Nephron (organoid): ENCODE data around the gene AMY2A.
"Not testable (repeated sequence)": the region's sequence is repeated elsewhere in the genome, so short reads cannot be mapped to it uniquely, and the experiment has no call there.

Source experiments
- H3K27ac Mint-ChIP-seq, 3 experiments: 2 replicates each; pipeline ENCODE4 v1.8.0; 2020; ENCODE audit warnings: mixed read lengths in 3 of 3, mild to moderate bottlenecking in 2 of 3, moderate library complexity in 1 of 3
- H3K27me3 Mint-ChIP-seq: 2 replicates; pipeline ENCODE4 v1.8.0; 2021; ENCODE audit warnings: low read depth, mild to moderate bottlenecking, moderate library complexity, mixed read lengths
- H3K36me3 Mint-ChIP-seq: 2 replicates; pipeline ENCODE4 v1.8.0; 2020; ENCODE audit warnings: low read depth, mixed read lengths
- H3K4me1 Mint-ChIP-seq: 2 replicates; pipeline ENCODE4 v1.8.0; 2020; ENCODE audit warnings: mixed read lengths
- H3K4me3 Mint-ChIP-seq, 3 experiments: 2 replicates each; pipeline ENCODE4 v1.8.0; 2020; ENCODE audit warnings: mild to moderate bottlenecking in 3 of 3, mixed read lengths in 3 of 3, moderate library complexity in 2 of 3
- H3K9me3 Mint-ChIP-seq: 2 replicates; pipeline ENCODE4 v1.8.0; 2020; ENCODE audit warnings: mixed read lengths
- CTCF ChIP-seq, 3 experiments: fragments of 200-600 bp; sonication (generic); IDR thresholded peaks; one replicate each; pipeline ENCODE4 v1.5.0; 2021; ENCODE audit warnings: antibody characterized with exemption in 3 of 3; ENCODE audit not compliant: unreplicated experiment in 3 of 3

AMY2A gene

GRCh38 chr1:103616994-103617477, at the start of gene AMY2A:
TSS of gene AMY2A (plus strand) at chr1:103617427. CDS start at chr1:103617441, 14 bp downstream.
- H3K27me3 Mint-ChIP-seq, H3K4me3 Mint-ChIP-seq, H3K36me3 Mint-ChIP-seq, H3K27ac Mint-ChIP-seq, H3K9me3 Mint-ChIP-seq, H3K4me1 Mint-ChIP-seq: not testable (repeated sequence)

- H3K4me1 Mint-ChIP-seq: no peaks in the 10 kb centered on the region
- H3K27ac Mint-ChIP-seq: no peak overlapping the region
- H3K9me3 Mint-ChIP-seq: no peaks in the 10 kb centered on the region
- no peaks in the 10 kb centered on the region for H3K27me3 Mint-ChIP-seq
- no peaks in the 10 kb centered on the region for H3K36me3 Mint-ChIP-seq
- no peak overlapping the region for H3K4me3 Mint-ChIP-seq
- no peak for TF ChIP-seq CTCF (IDR thresholded peaks at IDR 0.05; ENCODE audit: unreplicated experiment in 3 of 3)
These were observed 47.7 kb upstream of the AMY2A start for GRCh38 chr1:103569493-103569892.

GRCh38 chr1:103571289-103571688, 45.9 kb upstream of the AMY2A start, which contains the start of gene AMY2B:
TSS of gene AMY2B (plus strand) at chr1:103571589. CDS start at chr1:103571603, 14 bp downstream.
- H3K27ac Mint-ChIP-seq: not testable (repeated sequence)

GRCh38 chr1:103576065-103576464, 41.2 kb upstream of the AMY2A start:
- Mint-ChIP-seq H3K4me3 (no peak overlapping the region), H3K9me3 (no peaks in the 10 kb centered on the region), H3K4me1 (no peaks in the 10 kb centered on the region), H3K36me3 (no peaks in the 10 kb centered on the region), H3K27me3 (no peaks in the 10 kb centered on the region), H3K27ac (no peak overlapping the region)
- no peak for TF ChIP-seq CTCF (IDR thresholded peaks at IDR 0.05; ENCODE audit: unreplicated experiment in 3 of 3)

More at GRCh38 chr1:103571289-103571688, 45.9 kb upstream of the AMY2A start, which contains the start of gene AMY2B:
- not testable (repeated sequence) for H3K27me3 Mint-ChIP-seq, H3K36me3 Mint-ChIP-seq, H3K4me3 Mint-ChIP-seq, H3K4me1 Mint-ChIP-seq, H3K9me3 Mint-ChIP-seq

- not testable (repeated sequence) for H3K9me3 Mint-ChIP-seq, H3K4me3 Mint-ChIP-seq, H3K27me3 Mint-ChIP-seq, H3K27ac Mint-ChIP-seq, H3K4me1 Mint-ChIP-seq, H3K36me3 Mint-ChIP-seq
These were observed 40.4 kb upstream of the AMY2A start for GRCh38 chr1:103576784-103577183.

- no peak for TF ChIP-seq CTCF (IDR thresholded peaks at IDR 0.05; ENCODE audit: unreplicated experiment in 3 of 3)
- peaks cover 6% of the 10 kb centered on the region for H3K9me3 Mint-ChIP-seq
- H3K27ac Mint-ChIP-seq: no peak overlapping the region
- H3K27me3 Mint-ChIP-seq: no peaks in the 10 kb centered on the region
- H3K36me3 Mint-ChIP-seq: no peaks in the 10 kb centered on the region
- H3K4me1 Mint-ChIP-seq: no peaks in the 10 kb centered on the region
- H3K4me3 Mint-ChIP-seq: no peak overlapping the region
These were observed 34.8 kb upstream of the AMY2A start for GRCh38 chr1:103582464-103582863.

GRCh38 chr1:103583887-103584286, 33.3 kb upstream of the AMY2A start:
- Mint-ChIP-seq H3K36me3 (no peaks in the 10 kb centered on the region), H3K9me3 (peaks cover 10% of the 10 kb centered on the region), H3K27me3 (no peaks in the 10 kb centered on the region), H3K4me3 (no peak overlapping the region), H3K27ac (no peak overlapping the region), H3K4me1 (no peaks in the 10 kb centered on the region)
- TF ChIP-seq CTCF (IDR thresholded peaks at IDR 0.05; ENCODE audit: unreplicated experiment in 3 of 3): no peak
